Measurements from ENCODE around the gene SCN3A. TPM values are rescaled to one million over a fixed set of nuclear protein-coding genes. Genes with fewer than 3 reads are reported as not detected.

Gene SCN3A
- total and polyA plus RNA-seq, 2 of the 13 experiments (the other 11 are each of a cell fraction or from before 2014, with no cell fraction given) = not detected

DNA sequence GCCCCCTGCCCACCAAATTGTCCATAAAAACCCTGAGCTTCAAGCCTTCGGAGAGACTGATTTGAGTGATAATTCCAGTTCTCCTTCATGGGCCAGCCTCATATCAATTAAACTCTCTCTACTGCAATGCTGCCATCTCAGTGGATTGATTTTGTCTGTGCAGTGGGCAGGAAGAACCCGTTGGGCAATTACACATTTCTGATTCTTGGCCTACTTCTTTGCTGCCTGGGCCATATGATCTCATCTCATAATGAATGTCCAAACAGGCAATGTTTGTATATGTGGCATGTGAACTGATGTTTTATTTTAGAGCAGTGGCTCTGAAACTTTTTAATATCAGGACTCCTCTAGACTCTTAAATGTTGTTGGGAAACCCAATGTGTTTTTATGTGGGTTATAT, 147.3 kb downstream of the SCN3A start (continued):
- TF ChIP-seq, protein P1, sequence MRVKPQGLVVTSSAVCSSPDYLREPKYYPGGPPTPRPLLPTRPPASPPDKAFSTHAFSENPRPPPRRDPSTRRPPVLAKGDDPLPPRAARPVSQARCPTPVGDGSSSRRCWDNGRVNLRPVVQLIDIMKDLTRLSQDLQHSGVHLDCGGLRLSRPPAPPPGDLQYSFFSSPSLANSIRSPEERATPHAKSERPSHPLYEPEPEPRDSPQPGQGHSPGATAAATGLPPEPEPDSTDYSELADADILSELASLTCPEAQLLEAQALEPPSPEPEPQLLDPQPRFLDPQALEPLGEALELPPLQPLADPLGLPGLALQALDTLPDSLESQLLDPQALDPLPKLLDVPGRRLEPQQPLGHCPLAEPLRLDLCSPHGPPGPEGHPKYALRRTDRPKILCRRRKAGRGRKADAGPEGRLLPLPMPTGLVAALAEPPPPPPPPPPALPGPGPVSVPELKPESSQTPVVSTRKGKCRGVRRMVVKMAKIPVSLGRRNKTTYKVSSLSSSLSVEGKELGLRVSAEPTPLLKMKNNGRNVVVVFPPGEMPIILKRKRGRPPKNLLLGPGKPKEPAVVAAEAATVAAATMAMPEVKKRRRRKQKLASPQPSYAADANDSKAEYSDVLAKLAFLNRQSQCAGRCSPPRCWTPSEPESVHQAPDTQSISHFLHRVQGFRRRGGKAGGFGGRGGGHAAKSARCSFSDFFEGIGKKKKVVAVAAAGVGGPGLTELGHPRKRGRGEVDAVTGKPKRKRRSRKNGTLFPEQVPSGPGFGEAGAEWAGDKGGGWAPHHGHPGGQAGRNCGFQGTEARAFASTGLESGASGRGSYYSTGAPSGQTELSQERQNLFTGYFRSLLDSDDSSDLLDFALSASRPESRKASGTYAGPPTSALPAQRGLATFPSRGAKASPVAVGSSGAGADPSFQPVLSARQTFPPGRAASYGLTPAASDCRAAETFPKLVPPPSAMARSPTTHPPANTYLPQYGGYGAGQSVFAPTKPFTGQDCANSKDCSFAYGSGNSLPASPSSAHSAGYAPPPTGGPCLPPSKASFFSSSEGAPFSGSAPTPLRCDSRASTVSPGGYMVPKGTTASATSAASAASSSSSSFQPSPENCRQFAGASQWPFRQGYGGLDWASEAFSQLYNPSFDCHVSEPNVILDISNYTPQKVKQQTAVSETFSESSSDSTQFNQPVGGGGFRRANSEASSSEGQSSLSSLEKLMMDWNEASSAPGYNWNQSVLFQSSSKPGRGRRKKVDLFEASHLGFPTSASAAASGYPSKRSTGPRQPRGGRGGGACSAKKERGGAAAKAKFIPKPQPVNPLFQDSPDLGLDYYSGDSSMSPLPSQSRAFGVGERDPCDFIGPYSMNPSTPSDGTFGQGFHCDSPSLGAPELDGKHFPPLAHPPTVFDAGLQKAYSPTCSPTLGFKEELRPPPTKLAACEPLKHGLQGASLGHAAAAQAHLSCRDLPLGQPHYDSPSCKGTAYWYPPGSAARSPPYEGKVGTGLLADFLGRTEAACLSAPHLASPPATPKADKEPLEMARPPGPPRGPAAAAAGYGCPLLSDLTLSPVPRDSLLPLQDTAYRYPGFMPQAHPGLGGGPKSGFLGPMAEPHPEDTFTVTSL (CRISPR knock-in tag; IDR thresholded peaks at IDR 0.05; ENCODE audit: borderline replicate concordance) = no peak
- no peak for TF ChIP-seq NFE2 (CRISPR knock-in tag; IDR thresholded peaks at IDR 0.05)
- TF ChIP-seq ZNF709 (CRISPR knock-in tag; IDR thresholded peaks at IDR 0.05) = no peak
- TF ChIP-seq, protein P2, sequence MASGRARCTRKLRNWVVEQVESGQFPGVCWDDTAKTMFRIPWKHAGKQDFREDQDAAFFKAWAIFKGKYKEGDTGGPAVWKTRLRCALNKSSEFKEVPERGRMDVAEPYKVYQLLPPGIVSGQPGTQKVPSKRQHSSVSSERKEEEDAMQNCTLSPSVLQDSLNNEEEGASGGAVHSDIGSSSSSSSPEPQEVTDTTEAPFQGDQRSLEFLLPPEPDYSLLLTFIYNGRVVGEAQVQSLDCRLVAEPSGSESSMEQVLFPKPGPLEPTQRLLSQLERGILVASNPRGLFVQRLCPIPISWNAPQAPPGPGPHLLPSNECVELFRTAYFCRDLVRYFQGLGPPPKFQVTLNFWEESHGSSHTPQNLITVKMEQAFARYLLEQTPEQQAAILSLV (CRISPR knock-in tag; IDR thresholded peaks at IDR 0.05; ENCODE audit: borderline replicate concordance) = no peak

DNA sequence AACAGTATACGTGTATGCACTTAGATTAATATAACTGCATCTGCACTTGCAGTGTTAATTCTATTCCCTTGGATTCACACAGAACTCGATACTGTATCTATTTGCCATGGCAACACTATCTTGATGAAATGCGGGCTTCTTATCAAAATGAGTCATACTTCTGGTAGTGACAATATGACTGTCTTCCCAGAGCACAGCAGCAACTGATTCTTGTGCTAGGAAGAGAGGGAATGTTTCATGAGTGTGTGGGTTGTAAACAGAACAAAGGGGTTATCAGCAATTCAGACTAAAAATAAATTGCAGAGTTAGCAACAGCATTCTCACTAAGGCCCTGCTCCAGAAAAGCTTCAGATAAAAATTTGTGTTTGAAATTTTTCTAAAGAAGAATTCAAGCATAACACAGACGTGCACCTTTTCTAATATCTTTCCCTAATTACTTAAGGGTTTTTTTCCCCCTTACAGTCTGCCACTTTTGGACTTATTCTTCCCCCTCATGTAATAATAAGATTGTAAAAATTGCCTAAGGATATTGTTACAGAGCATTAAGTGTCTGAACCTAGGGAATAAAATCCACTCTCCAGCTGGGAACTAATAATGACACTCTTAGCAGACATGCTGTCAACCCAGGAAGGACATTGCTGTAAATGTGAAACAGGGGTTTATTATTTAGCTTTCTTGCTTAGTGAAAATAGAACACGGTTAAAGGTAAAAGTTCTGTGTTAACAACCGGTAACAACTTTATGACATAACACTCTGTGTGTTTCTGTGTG, 148.6 kb downstream of the SCN3A start:
- no peaks in the 10 kb centered on the region for H3K27me3 ChIP-seq (ENCODE audit: control insufficient read depth in 1 of 2, insufficient read depth in 2 of 2, low read length in 2 of 2)
- intact Hi-C loops (cut with micrococcal nuclease; ENCODE audit: unreplicated experiment) (no loop called here), in situ Hi-C loops (cut with HindIII; ENCODE audit: extremely low pct_ligation_motif_present, low pct_unique_long_range_greater_than_20kb) (no loop called here)
- 8% methylated on average over 6 of the region's 6 CpGs for WGBS (ENCODE audit: low lambda C conversion rate)
- no peak overlapping the region for H3K4me2 ChIP-seq (ENCODE audit: low read depth, low read length)
- FAIRE-seq (no peak), ATAC-seq (no peak), DNase-seq (ENCODE audit: low spot score) (no peak)
- ChIA-PET CTCF (ENCODE audit: low intra/inter-chr PET ratio, low total read pairs) (no interaction called here), POLR2A (no interaction called here)
- H3K9me3 ChIP-seq (ENCODE audit: low read length) = no peaks in the 10 kb centered on the region
- no peaks in the 10 kb centered on the region for H3K4me1 ChIP-seq (ENCODE audit: insufficient read depth, low read length)
- no peak overlapping the region for H3K27ac ChIP-seq (ENCODE audit: extremely low read length, insufficient read depth, low read length)
- no peak overlapping the region for H3K4me3 ChIP-seq (replicated peaks in 1 of 3; ENCODE audit: insufficient read depth in 1 of 3, low read depth in 2 of 3, low read length in 3 of 3)
- H3K9ac ChIP-seq (ENCODE audit: insufficient read depth, low read depth, low read length) = no peak overlapping the region
- H3K36me3 ChIP-seq (replicated peaks in 1 of 2; ENCODE audit: control insufficient read depth in 1 of 2, insufficient read depth in 2 of 2, low read length in 2 of 2) = no peaks in the 10 kb centered on the region
- H3K79me2 ChIP-seq (ENCODE audit: insufficient read depth, low read length) = no peaks in the 10 kb centered on the region
- no peak overlapping the region for H2AFZ ChIP-seq (ENCODE audit: low read length)
- H4K20me1 ChIP-seq (ENCODE audit: insufficient read depth, low read length) = no peaks in the 10 kb centered on the region
- BruUV-seq (replicated peaks) = no TSS peak
- TF ChIP-seq, protein P3, sequence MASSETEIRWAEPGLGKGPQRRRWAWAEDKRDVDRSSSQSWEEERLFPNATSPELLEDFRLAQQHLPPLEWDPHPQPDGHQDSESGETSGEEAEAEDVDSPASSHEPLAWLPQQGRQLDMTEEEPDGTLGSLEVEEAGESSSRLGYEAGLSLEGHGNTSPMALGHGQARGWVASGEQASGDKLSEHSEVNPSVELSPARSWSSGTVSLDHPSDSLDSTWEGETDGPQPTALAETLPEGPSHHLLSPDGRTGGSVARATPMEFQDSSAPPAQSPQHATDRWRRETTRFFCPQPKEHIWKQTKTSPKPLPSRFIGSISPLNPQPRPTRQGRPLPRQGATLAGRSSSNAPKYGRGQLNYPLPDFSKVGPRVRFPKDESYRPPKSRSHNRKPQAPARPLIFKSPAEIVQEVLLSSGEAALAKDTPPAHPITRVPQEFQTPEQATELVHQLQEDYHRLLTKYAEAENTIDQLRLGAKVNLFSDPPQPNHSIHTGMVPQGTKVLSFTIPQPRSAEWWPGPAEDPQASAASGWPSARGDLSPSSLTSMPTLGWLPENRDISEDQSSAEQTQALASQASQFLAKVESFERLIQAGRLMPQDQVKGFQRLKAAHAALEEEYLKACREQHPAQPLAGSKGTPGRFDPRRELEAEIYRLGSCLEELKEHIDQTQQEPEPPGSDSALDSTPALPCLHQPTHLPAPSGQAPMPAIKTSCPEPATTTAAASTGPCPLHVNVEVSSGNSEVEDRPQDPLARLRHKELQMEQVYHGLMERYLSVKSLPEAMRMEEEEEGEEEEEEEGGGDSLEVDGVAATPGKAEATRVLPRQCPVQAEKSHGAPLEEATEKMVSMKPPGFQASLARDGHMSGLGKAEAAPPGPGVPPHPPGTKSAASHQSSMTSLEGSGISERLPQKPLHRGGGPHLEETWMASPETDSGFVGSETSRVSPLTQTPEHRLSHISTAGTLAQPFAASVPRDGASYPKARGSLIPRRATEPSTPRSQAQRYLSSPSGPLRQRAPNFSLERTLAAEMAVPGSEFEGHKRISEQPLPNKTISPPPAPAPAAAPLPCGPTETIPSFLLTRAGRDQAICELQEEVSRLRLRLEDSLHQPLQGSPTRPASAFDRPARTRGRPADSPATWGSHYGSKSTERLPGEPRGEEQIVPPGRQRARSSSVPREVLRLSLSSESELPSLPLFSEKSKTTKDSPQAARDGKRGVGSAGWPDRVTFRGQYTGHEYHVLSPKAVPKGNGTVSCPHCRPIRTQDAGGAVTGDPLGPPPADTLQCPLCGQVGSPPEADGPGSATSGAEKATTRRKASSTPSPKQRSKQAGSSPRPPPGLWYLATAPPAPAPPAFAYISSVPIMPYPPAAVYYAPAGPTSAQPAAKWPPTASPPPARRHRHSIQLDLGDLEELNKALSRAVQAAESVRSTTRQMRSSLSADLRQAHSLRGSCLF (CRISPR knock-in tag; IDR thresholded peaks at IDR 0.05; ENCODE audit: borderline replicate concordance) = no peak
- no peak for TF ChIP-seq ZSCAN9 (CRISPR knock-in tag; IDR thresholded peaks at IDR 0.05; ENCODE audit: borderline replicate concordance)

All from HepG2 (cell line).